Endothelial cell of umbilical vein (primary cell): ENCODE data around the gene SPTA1.

Experiments
- EZH2 ChIP-seq: IDR thresholded peaks from 2 replicates; pipeline ENCODE4 v1.6.1; 2012; ENCODE audit warnings: borderline replicate concordance, low read depth, mild to moderate bottlenecking, moderate library complexity, low read length, inconsistent platforms; ENCODE audit not compliant: severe bottlenecking
- MYC ChIP-seq: IDR thresholded peaks from one replicate; pipeline ENCODE4 v1.6.1; 2011; ENCODE audit warnings: mild to moderate bottlenecking, low read depth, low read length
- POLR2A ChIP-seq: IDR thresholded peaks from 2 replicates; pipeline ENCODE4 v1.6.1; 2012; ENCODE audit warnings: low read depth, mild to moderate bottlenecking, control low read depth, low read length
- POLR2AphosphoS5 ChIP-seq: IDR thresholded peaks from 2 replicates; pipeline ENCODE4 v1.6.1; 2012; ENCODE audit warnings: low read depth, mild to moderate bottlenecking, control low read depth, low read length, moderate library complexity; ENCODE audit not compliant: insufficient read depth
- TF ChIP-seq, protein P1 (sequence below), 2 donors: IDR thresholded peaks; 1 replicate in 1 of 2; 2 replicates in 1 of 2; pipeline ENCODE4 v1.5.1; 2011; ENCODE audit warnings: low read length in 2 of 2, mild to moderate bottlenecking in 2 of 2, moderate library complexity in 2 of 2, control low read depth in 1 of 2, inconsistent platforms in 1 of 2, low read depth in 1 of 2; ENCODE audit not compliant: insufficient read depth in 1 of 2; ENCODE audit errors: extremely low read depth in 1 of 2

DNA sequence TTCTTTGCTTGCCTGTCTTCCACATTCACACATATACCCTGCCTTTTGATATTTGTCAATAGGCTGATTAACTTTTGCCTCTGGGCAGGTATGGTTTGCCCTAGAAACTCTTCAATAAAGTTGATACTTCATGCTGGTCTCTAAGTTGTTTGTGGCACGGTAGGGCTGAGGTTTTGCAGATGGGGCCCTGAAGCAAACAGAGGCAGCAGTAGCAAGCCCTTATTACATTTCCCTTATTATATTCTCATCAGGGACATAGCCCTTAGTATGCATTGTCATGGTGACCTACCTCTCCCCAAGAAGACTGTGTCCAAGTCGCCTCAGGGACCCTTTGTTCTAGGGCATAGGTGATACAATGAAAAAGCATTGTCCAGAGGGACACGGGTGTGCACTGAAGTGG is 116.0 kb downstream of the SPTA1 start, which contains the start of gene OR6P1:
- TF ChIP-seq, protein P1, sequence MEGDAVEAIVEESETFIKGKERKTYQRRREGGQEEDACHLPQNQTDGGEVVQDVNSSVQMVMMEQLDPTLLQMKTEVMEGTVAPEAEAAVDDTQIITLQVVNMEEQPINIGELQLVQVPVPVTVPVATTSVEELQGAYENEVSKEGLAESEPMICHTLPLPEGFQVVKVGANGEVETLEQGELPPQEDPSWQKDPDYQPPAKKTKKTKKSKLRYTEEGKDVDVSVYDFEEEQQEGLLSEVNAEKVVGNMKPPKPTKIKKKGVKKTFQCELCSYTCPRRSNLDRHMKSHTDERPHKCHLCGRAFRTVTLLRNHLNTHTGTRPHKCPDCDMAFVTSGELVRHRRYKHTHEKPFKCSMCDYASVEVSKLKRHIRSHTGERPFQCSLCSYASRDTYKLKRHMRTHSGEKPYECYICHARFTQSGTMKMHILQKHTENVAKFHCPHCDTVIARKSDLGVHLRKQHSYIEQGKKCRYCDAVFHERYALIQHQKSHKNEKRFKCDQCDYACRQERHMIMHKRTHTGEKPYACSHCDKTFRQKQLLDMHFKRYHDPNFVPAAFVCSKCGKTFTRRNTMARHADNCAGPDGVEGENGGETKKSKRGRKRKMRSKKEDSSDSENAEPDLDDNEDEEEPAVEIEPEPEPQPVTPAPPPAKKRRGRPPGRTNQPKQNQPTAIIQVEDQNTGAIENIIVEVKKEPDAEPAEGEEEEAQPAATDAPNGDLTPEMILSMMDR (IDR thresholded peaks at IDR 0.05; ENCODE audit: extremely low read depth in 1 of 2, insufficient read depth in 1 of 2, low read depth in 1 of 2, low read length in 2 of 2) = no peak
- TF ChIP-seq POLR2AphosphoS5 (no peak), EZH2 (no peak), POLR2A (no peak), MYC (no peak)
